ENCODE measurements around the gene ERC1.

Gene ERC1

GRCh38 chr12:1273051-1273450 lies 282.0 kb downstream of the ERC1 start:
- no peak for DNase-seq (ENCODE audit: extremely low spot score)
- ChIA-PET CTCF (no interaction called here), POLR2A (no interaction called here)
- TF ChIP-seq, protein P1, sequence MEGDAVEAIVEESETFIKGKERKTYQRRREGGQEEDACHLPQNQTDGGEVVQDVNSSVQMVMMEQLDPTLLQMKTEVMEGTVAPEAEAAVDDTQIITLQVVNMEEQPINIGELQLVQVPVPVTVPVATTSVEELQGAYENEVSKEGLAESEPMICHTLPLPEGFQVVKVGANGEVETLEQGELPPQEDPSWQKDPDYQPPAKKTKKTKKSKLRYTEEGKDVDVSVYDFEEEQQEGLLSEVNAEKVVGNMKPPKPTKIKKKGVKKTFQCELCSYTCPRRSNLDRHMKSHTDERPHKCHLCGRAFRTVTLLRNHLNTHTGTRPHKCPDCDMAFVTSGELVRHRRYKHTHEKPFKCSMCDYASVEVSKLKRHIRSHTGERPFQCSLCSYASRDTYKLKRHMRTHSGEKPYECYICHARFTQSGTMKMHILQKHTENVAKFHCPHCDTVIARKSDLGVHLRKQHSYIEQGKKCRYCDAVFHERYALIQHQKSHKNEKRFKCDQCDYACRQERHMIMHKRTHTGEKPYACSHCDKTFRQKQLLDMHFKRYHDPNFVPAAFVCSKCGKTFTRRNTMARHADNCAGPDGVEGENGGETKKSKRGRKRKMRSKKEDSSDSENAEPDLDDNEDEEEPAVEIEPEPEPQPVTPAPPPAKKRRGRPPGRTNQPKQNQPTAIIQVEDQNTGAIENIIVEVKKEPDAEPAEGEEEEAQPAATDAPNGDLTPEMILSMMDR (IDR thresholded peaks at IDR 0.05; ENCODE audit: control extremely low read depth, extremely low read depth, low read depth, missing control alignments): no peak

DNA sequence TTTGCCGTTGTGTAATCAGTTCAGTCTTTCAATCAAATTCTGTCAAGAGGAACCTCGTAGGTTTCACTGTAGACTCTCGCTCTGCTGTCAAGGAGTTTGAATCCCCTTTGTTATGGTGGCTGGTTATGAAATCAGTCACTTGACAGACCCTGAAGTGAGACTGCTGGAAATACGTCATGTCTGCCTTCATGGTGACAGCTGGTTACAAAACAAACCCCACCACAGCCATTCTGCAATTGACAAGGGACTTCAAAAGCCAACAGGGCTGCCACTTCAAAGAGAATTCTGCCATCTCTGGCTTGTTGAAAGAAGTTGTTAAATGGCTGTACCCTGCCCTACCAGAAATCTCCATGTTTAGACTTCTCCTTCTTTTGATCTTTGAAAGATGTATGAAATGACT lies 286.9 kb downstream of the ERC1 start:
- POLR2A ChIA-PET: no interaction called here

DNA sequence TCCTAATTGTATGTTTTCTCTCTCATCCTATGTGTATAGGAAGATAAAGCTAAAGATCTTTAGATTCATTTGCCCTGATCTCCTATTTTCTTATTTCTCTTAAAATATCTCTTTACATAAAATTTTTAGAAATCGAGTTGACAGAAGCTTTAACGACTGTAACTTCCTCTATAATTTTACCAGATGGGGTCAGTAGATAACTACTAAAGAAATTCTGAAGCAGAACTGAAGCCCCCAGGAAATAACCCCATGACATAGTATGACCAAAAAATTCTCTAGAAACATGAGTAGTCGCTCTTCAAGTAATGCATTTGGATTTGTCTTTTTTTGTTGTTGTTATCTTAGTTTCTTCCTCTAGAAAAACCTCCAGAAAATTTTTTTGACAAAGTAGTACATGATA lies 288.0 kb downstream of the ERC1 start:
- TF ChIP-seq, protein P1 (IDR thresholded peaks at IDR 0.05; ENCODE audit: control extremely low read depth, extremely low read depth, low read depth, missing control alignments): no peak
- no peak for DNase-seq (ENCODE audit: extremely low spot score)
- POLR2A ChIA-PET: no interaction called here
- CTCF ChIA-PET: interaction anchor here (1.0 to 1.5 kb wide), 3 partner anchors 9 to 161 kb away, joined by 3 to 4 read pairs (median 3); no protein-coding TSS in a partner anchor

More for the DNA sequence above, 286.9 kb downstream of the ERC1 start:
- TF ChIP-seq, protein P1 (IDR thresholded peaks at IDR 0.05; ENCODE audit: control extremely low read depth, extremely low read depth, low read depth, missing control alignments): no peak
- DNase-seq (ENCODE audit: extremely low spot score): peak; percentile 17
- CTCF ChIA-PET: no interaction called here

DNA sequence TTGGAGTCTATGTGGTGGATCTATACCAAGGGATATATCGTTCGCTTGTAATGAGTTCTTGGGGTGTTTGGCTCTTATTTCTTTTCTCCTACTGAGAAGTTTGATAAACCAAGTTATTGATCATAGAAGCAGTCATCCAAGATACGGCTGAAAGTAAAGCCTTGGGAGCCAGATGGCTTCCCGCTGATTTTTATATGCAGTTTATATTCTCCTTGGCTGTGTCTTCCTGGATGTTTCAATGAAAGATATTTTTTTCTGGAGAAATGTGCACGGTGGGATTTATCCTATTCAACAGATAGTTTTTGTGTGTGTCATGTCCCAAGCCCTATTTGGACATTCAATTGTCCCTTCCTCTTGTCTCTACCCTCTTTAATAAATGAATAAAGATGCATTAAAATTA lies 289.0 kb downstream of the ERC1 start:
- CTCF ChIA-PET: no interaction called here
- POLR2A ChIA-PET: no interaction called here
- DNase-seq (ENCODE audit: extremely low spot score): no peak
- TF ChIP-seq, protein P1 (IDR thresholded peaks at IDR 0.05; ENCODE audit: control extremely low read depth, extremely low read depth, low read depth, missing control alignments): no peak

- DNase-seq (ENCODE audit: extremely low spot score): no peak
- ChIA-PET POLR2A (no interaction called here), CTCF (no interaction called here)
- TF ChIP-seq, protein P1 (IDR thresholded peaks at IDR 0.05; ENCODE audit: control extremely low read depth, extremely low read depth, low read depth, missing control alignments): no peak
These were observed 290.8 kb downstream of the ERC1 start for GRCh38 chr12:1281683-1282366.

GRCh38 chr12:1282670-1283315 lies 291.8 kb downstream of the ERC1 start:
- CTCF ChIA-PET: no interaction called here
- DNase-seq (ENCODE audit: extremely low spot score): no peak
- POLR2A ChIA-PET: no interaction called here
- TF ChIP-seq, protein P1 (IDR thresholded peaks at IDR 0.05; ENCODE audit: control extremely low read depth, extremely low read depth, low read depth, missing control alignments): no peak
